A673 (cell line): ENCODE measurements around the gene NDP.

Source experiments
- CTCF ChIP-seq: fragments of 300-800, 200-600 bp; sonication (generic); conservative IDR thresholded peaks from 2 replicates; pipeline ENCODE4 v1.5.1; 2017; ENCODE audit warnings: low read depth, mild to moderate bottlenecking, antibody characterized with exemption, low read length, moderate library complexity, mixed read lengths
- EZH2 ChIP-seq: fragments of 200-600 bp; sonication (generic); IDR thresholded peaks from 2 replicates; pipeline ENCODE4 v1.6.1; 2017; ENCODE audit warnings: borderline replicate concordance, low read depth, mild to moderate bottlenecking, mixed read lengths, antibody characterized with exemption, low read length; ENCODE audit not compliant: poor library complexity, severe bottlenecking

- no peak for TF ChIP-seq CTCF
- TF ChIP-seq EZH2, result no peak
These were observed 5.0 kb upstream of the NDP start for GRCh38 chrX:43978226-43978625.
